K562 (cell line): ENCODE results near the gene PPP1R17. TPM values are rescaled to one million over a fixed set of nuclear protein-coding genes. Genes with fewer than 3 reads are reported as not detected.

Experiments used
- ATAC-seq: fragments of 200-7000 bp; cut with Tn5 transposase; 3 replicates; pipeline ENCODE4 v1.9.1; 2020; ENCODE audit warnings: moderate library complexity
- BruUV-seq: library from RNA; stranded (reverse); fragments of 400-500 nt; replicated peaks from 2 replicates; lab custom pipeline; 2021; lab: Mats Ljungman, UMichigan
- CTCF ChIA-PET: fragments of 300-600 bp; formaldehyde crosslinking; extraction: SDS; loops from one replicate; lab custom pipeline; 2021; ENCODE audit warnings: low intra/inter-chr PET ratio; lab: Yijun Ruan, JAX
- POLR2A ChIA-PET: fragments of 300-600, 350-650 bp; sonication (Branson Sonifier 250); formaldehyde crosslinking; extraction: SDS; loops from one replicate; lab custom pipeline; 2021; ENCODE audit warnings: antibody characterized with exemption, inconsistent platforms; lab: Yijun Ruan, JAX
- DNase-seq, 4 experiments: peaks; one replicate each; pipeline versions ENCODE4 v3.0.0 to v3.0.0-alpha.2; 2011 to 2018; ENCODE audit warnings: low spot score in 3 of 4, mixed read lengths in 3 of 4; ENCODE audit errors: extremely low read depth in 1 of 4
- FAIRE-seq: peaks from 2 replicates; lab custom pipeline; 2011; peaks lifted over from hg19 to GRCh38; lab: Jason Lieb, UNC
- H2AFZ ChIP-seq: 2 replicates; pipeline ENCODE4 v1.6.0; 2011; ENCODE audit warnings: low read depth, low read length, control low read depth, inconsistent platforms
- H3K27ac ChIP-seq: fragments of 200-600 bp; 3 replicates; pipeline ENCODE4 v1.8.0; 2011; ENCODE audit warnings: low read depth, mild to moderate bottlenecking, control low read depth, inconsistent platforms, low read length, moderate library complexity, mixed read lengths; ENCODE audit errors: extremely low read depth
- H3K27me3 ChIP-seq, 2 experiments: fragments of 300-600 bp in 1 of 2; 2 replicates in 1 of 2; 3 replicates in 1 of 2; pipeline versions ENCODE4 v1.6.0 to v1.8.0; 2011; ENCODE audit warnings: inconsistent platforms in 2 of 2, low read length in 2 of 2, mild to moderate bottlenecking in 1 of 2, mixed read lengths in 1 of 2, moderate library complexity in 1 of 2; ENCODE audit not compliant: control insufficient read depth in 2 of 2, insufficient read depth in 2 of 2
- H3K36me3 ChIP-seq: fragments of 300-600 bp; 3 replicates; pipeline ENCODE4 v1.8.0; 2011; ENCODE audit warnings: mild to moderate bottlenecking, low read length, inconsistent platforms; ENCODE audit not compliant: control insufficient read depth, insufficient read depth
- H3K4me1 ChIP-seq, 2 experiments: fragments of 200-600 bp in 1 of 2; replicated peaks in 1 of 2; 2 replicates in 1 of 2; 3 replicates in 1 of 2; pipeline versions ENCODE4 v1.5.1 to v1.8.0; 2011; ENCODE audit warnings: inconsistent platforms in 2 of 2, low read length in 2 of 2, mild to moderate bottlenecking in 1 of 2, mixed read lengths in 1 of 2, moderate library complexity in 1 of 2; ENCODE audit not compliant: control insufficient read depth in 2 of 2, insufficient read depth in 2 of 2
- H3K4me2 ChIP-seq: 2 replicates; pipeline ENCODE4 v1.6.1; 2011; ENCODE audit warnings: low read length, control low read depth, inconsistent platforms, mixed read lengths; ENCODE audit not compliant: insufficient read depth
- H3K4me3 ChIP-seq: fragments of 200-600 bp; sonication (generic), shearing (Covaris generic); 2 replicates; pipeline ENCODE4 v1.5.1; 2016; ENCODE audit warnings: control low read depth, inconsistent platforms
- H3K79me2 ChIP-seq: fragments of 200-600 bp; 3 replicates; pipeline ENCODE4 v1.8.0; 2011; ENCODE audit warnings: low read length, inconsistent platforms; ENCODE audit not compliant: control insufficient read depth, insufficient read depth
- H3K9ac ChIP-seq, 2 experiments: 2 replicates each; pipeline versions ENCODE4 v1.6.0 to v1.6.1; 2011; ENCODE audit warnings: low read depth in 2 of 2, low read length in 2 of 2, control low read depth in 1 of 2, inconsistent platforms in 1 of 2, mild to moderate bottlenecking in 1 of 2, mixed read lengths in 1 of 2; ENCODE audit not compliant: insufficient read depth in 1 of 2
- H3K9me1 ChIP-seq: one replicate; pipeline ENCODE4 v1.6.0; 2011; ENCODE audit warnings: inconsistent platforms, mild to moderate bottlenecking, low read length, moderate library complexity; ENCODE audit not compliant: control insufficient read depth, insufficient read depth
- H3K9me3 ChIP-seq: replicated peaks from 2 replicates; pipeline ENCODE4 v1.5.1; 2011; ENCODE audit warnings: low read depth, low read length, inconsistent platforms; ENCODE audit not compliant: control insufficient read depth, insufficient read depth
- H4K20me1 ChIP-seq: replicated peaks from 2 replicates; pipeline ENCODE4 v1.6.1; 2011; ENCODE audit warnings: low read length, inconsistent platforms, mixed read lengths; ENCODE audit not compliant: control insufficient read depth, insufficient read depth
- ESRRB ChIP-seq: fragments of 250-450 bp; sonication (Bioruptor Pico); IDR thresholded peaks from 2 replicates; pipeline ENCODE4 v1.5.0; 2020; ENCODE audit warnings: mild to moderate bottlenecking, moderate library complexity, borderline replicate concordance
- HMG20A ChIP-seq: fragments of 450-650 bp; formaldehyde crosslinking; conservative IDR thresholded peaks from 2 replicates; pipeline ENCODE4 v1.4.0; 2020; ENCODE audit warnings: mild to moderate bottlenecking, mixed read lengths
- NEUROD1 ChIP-seq: fragments of 150-350 bp; IDR thresholded peaks from 2 replicates; pipeline ENCODE4 v1.6.1; 2014; ENCODE audit warnings: borderline replicate concordance, low read length, low read depth; ENCODE audit not compliant: partially characterized antibody
- RFX5 ChIP-seq: IDR thresholded peaks from 2 replicates; pipeline ENCODE4 v1.6.1; 2011; ENCODE audit warnings: low read depth, mild to moderate bottlenecking, improper control_type of control experiment, low read length
- SMARCB1 ChIP-seq: IDR thresholded peaks from 2 replicates; pipeline ENCODE4 v1.6.1; 2011; ENCODE audit warnings: improper control_type of control experiment, low read depth; ENCODE audit not compliant: insufficient read length
- ZFP30 ChIP-seq: fragments of 250-450 bp; sonication (Bioruptor Pico); IDR thresholded peaks from 2 replicates; pipeline ENCODE4 v1.8.0; 2022; ENCODE audit warnings: moderate library complexity, mild to moderate bottlenecking, inconsistent platforms, borderline replicate concordance
- ZNF212 ChIP-seq: fragments of 450-650 bp; formaldehyde crosslinking; IDR thresholded peaks from 2 replicates; pipeline ENCODE4 v1.4.0; 2020; ENCODE audit warnings: mild to moderate bottlenecking
- ZNF717 ChIP-seq: fragments of 250-450 bp; sonication (Bioruptor Pico); IDR thresholded peaks from 2 replicates; pipeline ENCODE4 v1.5.0; 2021
- WGBS: fragments of 100-300 bp; shearing (Covaris generic); methylation state at CpG from one replicate; pipeline ENCODE4 v1.1.6; 2016; ENCODE audit warnings: low coverage, mixed read lengths; ENCODE audit not compliant: insufficient coverage; ENCODE audit errors: missing lambda C conversion rate; 5-methylcytosine and 5-hydroxymethylcytosine counted together
- in situ Hi-C: fragments of 300-500 bp; cut with MboI; formaldehyde crosslinking; loops from 4 replicates; pipeline ENCODE4 v1.15.0; 2018; ENCODE audit warnings: inconsistent platforms, mixed read lengths
- intact Hi-C: fragments of 100-400 bp; cut with micrococcal nuclease; formaldehyde crosslinking; loops from 2 replicates; pipeline ENCODE4 v1.14.2; 2022
- polyA plus RNA-seq, 8 experiments: library from polyadenylated mRNA; depleted of rRNA in 4 of 8; stranded (reverse) in 5 of 8; unstranded in 3 of 8; fragments of >200 nt; fragmentation: Nextera tagmentation in 2 of 8; fragmentation: Illumina TruSeq in 1 of 8; extraction: Ambion mirVana in 2 of 8; extraction: Trizol in 1 of 8; gene quantifications; 2 replicates each; pipeline versions ENCODE4 v1.2.1 to v1.2.3, GENCODE V29; 2011 to 2014; ENCODE audit warnings: inconsistent platforms in 1 of 8, missing spikeins in 1 of 8
- total RNA-seq, 7 experiments: library from RNA; depleted of rRNA in 6 of 7; stranded (reverse); fragments of >200 nt in 6 of 7; fragmentation: Illumina TruSeq in 2 of 7; extraction: Trizol in 2 of 7; gene quantifications; 2 replicates each; pipeline versions ENCODE4 v1.2.1 to v1.2.3, GENCODE V29; 2011 to 2021; ENCODE audit warnings: low replicate concordance in 1 of 7
- TF ChIP-seq, protein P1 (sequence below): sonication (generic); formaldehyde crosslinking; IDR thresholded peaks from 2 replicates; pipeline ENCODE4 v1.8.0; 2022; ENCODE audit warnings: mild to moderate bottlenecking, low read depth, missing genetic modification reagents
- TF ChIP-seq, protein P2 (sequence below), 2 experiments: fragments of 250-450 bp in 1 of 2; fragments of 450-650 bp in 1 of 2; sonication (Bioruptor Pico) in 1 of 2; IDR thresholded peaks; 2 replicates each; pipeline versions ENCODE4 v1.6.1 to v1.8.0; 2016 to 2021; ENCODE audit warnings: mild to moderate bottlenecking in 2 of 2, moderate library complexity in 2 of 2, missing compliant biosample characterization in 1 of 2, missing genetic modification characterization in 1 of 2

Gene PPP1R17
- total and polyA plus RNA-seq, 9 of the 15 experiments (the other 6 are each of a cell fraction or from before 2014, with no cell fraction given), result not detected

DNA sequence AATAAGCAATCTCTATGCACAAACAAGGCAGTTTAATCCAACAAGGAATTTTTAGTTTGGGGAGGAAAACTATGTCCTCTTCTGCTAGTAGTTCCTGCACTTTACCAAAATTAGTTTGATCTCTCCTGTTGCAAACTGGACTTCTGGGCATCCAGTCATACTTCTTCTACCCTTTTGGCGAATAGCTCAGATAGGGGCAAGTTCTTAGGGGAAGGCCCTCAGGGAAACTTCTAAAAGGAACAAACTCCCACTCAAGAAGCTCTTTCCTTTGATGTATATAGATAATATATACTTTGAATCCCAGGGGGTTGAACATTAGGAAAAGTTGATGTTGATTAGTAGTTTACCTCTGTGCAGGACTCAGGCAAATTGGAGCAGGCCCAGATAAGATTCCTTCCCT, 21.5 kb upstream of the PPP1R17 start:
- DNase-seq (no peak), FAIRE-seq (no peak), ATAC-seq (no peak)
- no peaks in the 10 kb centered on the region for H3K79me2 ChIP-seq
- in situ Hi-C loops (no loop called here), intact Hi-C loops (no loop called here)
- H3K9me1 ChIP-seq, result no peaks in the 10 kb centered on the region
- no TSS peak for BruUV-seq
- no peaks in the 10 kb centered on the region for H3K9me3 ChIP-seq
- H3K36me3 ChIP-seq, result no peaks in the 10 kb centered on the region
- no peak overlapping the region for H3K4me3 ChIP-seq
- no peaks in the 10 kb centered on the region for H4K20me1 ChIP-seq
- no peak overlapping the region for H3K27ac ChIP-seq
- ChIA-PET POLR2A (no interaction called here), CTCF (no interaction called here)
- no peaks in the 10 kb centered on the region for H3K27me3 ChIP-seq
- H3K4me1 ChIP-seq, result no peaks in the 10 kb centered on the region
- no peak overlapping the region for H3K9ac ChIP-seq
- H3K4me2 ChIP-seq, result no peak overlapping the region
- H2AFZ ChIP-seq, result no peak overlapping the region
- WGBS, result 0% methylated on average over 1 of the region's 1 CpG
- TF ChIP-seq SMARCB1 (no peak), ESRRB (no peak), ZNF212 (CRISPR knock-in tag) (no peak), ZFP30 (CRISPR knock-in tag) (no peak), RFX5 (no peak), NEUROD1 (no peak), ZNF717 (CRISPR knock-in tag) (no peak), HMG20A (no peak)
- TF ChIP-seq, protein P1, sequence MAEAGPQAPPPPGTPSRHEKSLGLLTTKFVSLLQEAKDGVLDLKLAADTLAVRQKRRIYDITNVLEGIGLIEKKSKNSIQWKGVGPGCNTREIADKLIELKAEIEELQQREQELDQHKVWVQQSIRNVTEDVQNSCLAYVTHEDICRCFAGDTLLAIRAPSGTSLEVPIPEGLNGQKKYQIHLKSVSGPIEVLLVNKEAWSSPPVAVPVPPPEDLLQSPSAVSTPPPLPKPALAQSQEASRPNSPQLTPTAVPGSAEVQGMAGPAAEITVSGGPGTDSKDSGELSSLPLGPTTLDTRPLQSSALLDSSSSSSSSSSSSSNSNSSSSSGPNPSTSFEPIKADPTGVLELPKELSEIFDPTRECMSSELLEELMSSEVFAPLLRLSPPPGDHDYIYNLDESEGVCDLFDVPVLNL (CRISPR knock-in tag), result no peak
- TF ChIP-seq, protein P2, sequence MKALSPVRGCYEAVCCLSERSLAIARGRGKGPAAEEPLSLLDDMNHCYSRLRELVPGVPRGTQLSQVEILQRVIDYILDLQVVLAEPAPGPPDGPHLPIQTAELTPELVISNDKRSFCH (CRISPR knock-in tag; IDR thresholded peaks at IDR 0.05), result no peak
- TF ChIP-seq, protein P2 (tag; IDR thresholded peaks at IDR 0.05), result no peak
- TF ChIP-seq, all 486 proteins: peak for 0
